CD14-positive monocyte (primary cell): ENCODE data around the gene ADAMTS13. TPM values are rescaled to one million over a fixed set of nuclear protein-coding genes. Genes with fewer than 3 reads are reported as not detected.
A peak's percentile ranks its signal among the peaks of the same experiment; 100 is the strongest.

ENCODE experiments used
- DNase-seq, 3 donors: peaks; one replicate each; pipeline ENCODE4 v3.0.0-alpha.2; 2011 to 2022
- H2AFZ ChIP-seq: 2 replicates; pipeline ENCODE4 v1.6.0; 2012; ENCODE audit warnings: mild to moderate bottlenecking, low read depth, low read length, inconsistent platforms; ENCODE audit not compliant: insufficient read depth, poor library complexity, severe bottlenecking
- H3K27ac ChIP-seq, 2 donors: 1 replicate in 1 of 2; 2 replicates in 1 of 2; pipeline ENCODE4 v1.5.1; 2012 to 2013; ENCODE audit warnings: low read length in 2 of 2, control low read depth in 1 of 2, inconsistent platforms in 1 of 2, low read depth in 1 of 2, mild to moderate bottlenecking in 1 of 2
- H3K27me3 ChIP-seq, 2 donors: one replicate each; pipeline versions ENCODE4 v1.6.0 to v1.6.1; 2011 to 2013; ENCODE audit warnings: low read length in 2 of 2; ENCODE audit not compliant: control insufficient read depth in 2 of 2, insufficient read depth in 2 of 2
- H3K36me3 ChIP-seq, 2 donors: replicated peaks in 1 of 2; 1 replicate in 1 of 2; 2 replicates in 1 of 2; pipeline versions ENCODE4 v1.5.1 to v1.6.1; 2012 to 2013; ENCODE audit warnings: low read length in 2 of 2, control low read depth in 1 of 2, inconsistent platforms in 1 of 2, mild to moderate bottlenecking in 1 of 2; ENCODE audit not compliant: insufficient read depth in 2 of 2, control insufficient read depth in 1 of 2
- H3K4me1 ChIP-seq, 2 donors: 1 replicate in 1 of 2; 2 replicates in 1 of 2; pipeline versions ENCODE4 v1.5.1 to v1.6.1; 2012 to 2013; ENCODE audit warnings: low read length in 2 of 2, control low read depth in 1 of 2, inconsistent platforms in 1 of 2, mild to moderate bottlenecking in 1 of 2, moderate library complexity in 1 of 2; ENCODE audit not compliant: insufficient read depth in 2 of 2, control insufficient read depth in 1 of 2
- H3K4me2 ChIP-seq: replicated peaks from 2 replicates; pipeline ENCODE3; 2012; ENCODE audit warnings: low read length, moderate library complexity, mild to moderate bottlenecking; ENCODE audit not compliant: poor library complexity, severe bottlenecking; ENCODE audit errors: extremely low read depth
- H3K4me3 ChIP-seq, 3 experiments: fragments of 200-600 bp in 1 of 3; sonication (generic) in 1 of 3; replicated peaks in 1 of 3; 1 replicate in 2 of 3; 2 replicates in 1 of 3; pipeline ENCODE4 v1.5.1; 2011 to 2013; ENCODE audit warnings: low read length in 3 of 3, mild to moderate bottlenecking in 3 of 3, control low read depth in 2 of 3, low read depth in 2 of 3, inconsistent platforms in 1 of 3, moderate library complexity in 1 of 3
- H3K79me2 ChIP-seq: 2 replicates; pipeline ENCODE4 v1.6.0; 2012; ENCODE audit warnings: mild to moderate bottlenecking, control low read depth, inconsistent platforms, low read length, moderate library complexity; ENCODE audit not compliant: insufficient read depth
- H3K9ac ChIP-seq: 2 replicates; pipeline ENCODE4 v1.6.0; 2017; ENCODE audit warnings: low read length, mild to moderate bottlenecking; ENCODE audit not compliant: insufficient read depth, poor library complexity, severe bottlenecking
- H3K9me3 ChIP-seq, 2 donors: replicated peaks in 1 of 2; 1 replicate in 1 of 2; 2 replicates in 1 of 2; pipeline versions ENCODE4 v1.5.1 to v1.6.1; 2012 to 2013; ENCODE audit warnings: low read length in 2 of 2, control low read depth in 1 of 2; ENCODE audit not compliant: control insufficient read depth in 1 of 2, insufficient read depth in 1 of 2
- H4K20me1 ChIP-seq: 2 replicates; pipeline ENCODE4 v1.6.0; 2012; ENCODE audit warnings: mild to moderate bottlenecking, low read length, control low read depth, moderate library complexity; ENCODE audit not compliant: insufficient read depth
- H3K27ac Mint-ChIP-seq, 7 donors: one replicate each; pipeline ENCODE4 v1.8.0; 2020; ENCODE audit warnings: mild to moderate bottlenecking in 7 of 7, mixed read lengths in 7 of 7, moderate library complexity in 6 of 7, inconsistent platforms in 2 of 7
- H3K27me3 Mint-ChIP-seq, 3 donors: one replicate each; pipeline ENCODE4 v1.8.0; 2021 to 2022; ENCODE audit warnings: low read depth in 3 of 3, mild to moderate bottlenecking in 3 of 3, mixed read lengths in 3 of 3, moderate library complexity in 3 of 3, inconsistent platforms in 1 of 3
- H3K36me3 Mint-ChIP-seq, 2 donors: one replicate each; pipeline ENCODE4 v1.8.0; 2020; ENCODE audit warnings: mixed read lengths in 2 of 2, inconsistent platforms in 1 of 2, mild to moderate bottlenecking in 1 of 2
- H3K4me1 Mint-ChIP-seq: one replicate; pipeline ENCODE4 v1.8.0; 2020; ENCODE audit warnings: mild to moderate bottlenecking, mixed read lengths
- H3K4me3 Mint-ChIP-seq, 2 donors: one replicate each; pipeline ENCODE4 v1.8.0; 2020; ENCODE audit warnings: mild to moderate bottlenecking in 2 of 2, mixed read lengths in 2 of 2, moderate library complexity in 1 of 2
- H3K9me3 Mint-ChIP-seq, 7 donors: one replicate each; pipeline ENCODE4 v1.8.0; 2020 to 2022; ENCODE audit warnings: mixed read lengths in 7 of 7, mild to moderate bottlenecking in 6 of 7, moderate library complexity in 6 of 7, inconsistent platforms in 2 of 7
- CTCF ChIP-seq: fragments of 200-600 bp; IDR thresholded peaks from one replicate; pipeline ENCODE4 v1.8.0; 2022; ENCODE audit warnings: antibody characterized with exemption, mild to moderate bottlenecking
- WGBS: methylation state at CpG from one replicate; pipeline ENCODE4 v1.1.5; 2013; ENCODE audit warnings: missing lambda C conversion rate; ENCODE audit not compliant: insufficient coverage; 5-methylcytosine and 5-hydroxymethylcytosine counted together
- intact Hi-C, 2 donors: fragments of 100-400 bp; cut with micrococcal nuclease; formaldehyde crosslinking; loops; one replicate each; pipeline versions ENCODE4 v1.15.0 to v1.15.1; 2023
- polyA plus RNA-seq, 3 donors: library from polyadenylated mRNA; depleted of rRNA in 1 of 3; unstranded in 2 of 3; stranded (reverse) in 1 of 3; fragments of 300-500 nt in 2 of 3; fragments of >200 nt in 1 of 3; fragmentation: Illumina TruSeq in 2 of 3; gene quantifications; 1 replicate in 2 of 3; 2 replicates in 1 of 3; pipeline ENCODE4 v1.2.3, GENCODE V29; 2012 to 2021

ADAMTS13 gene
- polyA plus RNA-seq, 3 donors: 0.77 TPM; not detected in 2

- Mint-ChIP-seq H3K4me1 (peaks cover 52% of the 10 kb centered on the region), H3K4me3 (peak overlapping the region; percentile 84 to 92), H3K27me3 (peaks cover 15 to 31% (median 27%) of the 10 kb centered on the region in 3 donors), H3K27ac (peak overlapping the region; percentile 86 to 99 (median 95)), H3K9me3 (no peaks in the 10 kb centered on the region), H3K36me3 (peaks cover 23 to 40% of the 10 kb centered on the region in 2 donors)
- H4K20me1 ChIP-seq: peaks cover 64% of the 10 kb centered on the region
- peak overlapping the region; percentile 97 for H3K4me2 ChIP-seq
- peak overlapping the region; percentile 74 to 95 (median 90) for H3K4me3 ChIP-seq
- H3K27ac ChIP-seq: peak overlapping the region; percentile 90 to 93
- peak overlapping the region; percentile 86 for H3K9ac ChIP-seq
- H3K9me3 ChIP-seq: no peaks in the 10 kb centered on the region
- H3K36me3 ChIP-seq: peaks cover 33% of the 10 kb centered on the region in 2 donors
- intact Hi-C loops: loop anchor here in 1 of 2 donors (5.0 to 10.0 kb wide), 2 partner anchors 60 to 547 kb away; partner anchors contain the start of genes BRD3OS and REXO4
- H3K79me2 ChIP-seq: peaks cover 36% of the 10 kb centered on the region
- H3K27me3 ChIP-seq: peaks cover 0 to 15% of the 10 kb centered on the region in 2 donors
- no peak overlapping the region for H2AFZ ChIP-seq
- peaks cover 68 to 73% of the 10 kb centered on the region in 2 donors for H3K4me1 ChIP-seq
- DNase-seq: no peak
- WGBS: no CpG with 5 or more reads among the region's 4 CpGs
- no peak for TF ChIP-seq CTCF
These were observed 55.3 kb downstream of the ADAMTS13 start for GRCh38 chr9:133477461-133477860.

- Mint-ChIP-seq H3K27ac (peak overlapping the region; percentile 86 to 99 (median 95)), H3K4me3 (peak overlapping the region; percentile 84 to 92), H3K27me3 (peaks cover 21 to 37% (median 33%) of the 10 kb centered on the region in 3 donors), H3K36me3 (peaks cover 18 to 32% of the 10 kb centered on the region in 2 donors), H3K4me1 (peaks cover 46% of the 10 kb centered on the region), H3K9me3 (no peaks in the 10 kb centered on the region)
- peak overlapping the region; percentile 81 for H2AFZ ChIP-seq
- H3K4me1 ChIP-seq: peaks cover 60 to 66% of the 10 kb centered on the region in 2 donors
- DNase-seq: peak in 2 of 3 donors; percentile 46 to 86
- peak overlapping the region; percentile 74 to 95 (median 90) for H3K4me3 ChIP-seq
- H4K20me1 ChIP-seq: peaks cover 57% of the 10 kb centered on the region
- peak overlapping the region; percentile 90 to 93 for H3K27ac ChIP-seq
- peak overlapping the region; percentile 97 for H3K4me2 ChIP-seq
- 41% methylated on average over 15 of the region's 17 CpGs for WGBS
- H3K9ac ChIP-seq: peak overlapping the region; percentile 86
- intact Hi-C loops: loop anchor here in 1 of 2 donors (1.0 to 10.0 kb wide), 3 partner anchors 18 to 547 kb away; partner anchors contain the start of genes BRD3OS and REXO4
- peaks cover 36% of the 10 kb centered on the region for H3K79me2 ChIP-seq
- H3K9me3 ChIP-seq: no peaks in the 10 kb centered on the region
- no peak for TF ChIP-seq CTCF
- H3K27me3 ChIP-seq: peaks cover 0 to 15% of the 10 kb centered on the region in 2 donors
- H3K36me3 ChIP-seq: peaks cover 25% of the 10 kb centered on the region in 2 donors
These were observed 56.1 kb downstream of the ADAMTS13 start for GRCh38 chr9:133477992-133478850.
